H1 (cell line): ENCODE data around the gene LENG9. TPM values are rescaled to one million over a fixed set of nuclear protein-coding genes. Genes with fewer than 3 reads are reported as not detected.
A peak's percentile ranks its signal among the peaks of the same experiment; 100 is the strongest.

Source experiments
- ASH2L ChIP-seq: fragments of 200-600, 300-600 bp; sonication (generic); IDR thresholded peaks from one replicate; pipeline ENCODE4 v1.7.1; 2017; ENCODE audit warnings: low read length
- CHD1 ChIP-seq: IDR thresholded peaks from 2 replicates; pipeline ENCODE4 v1.6.1; 2012; ENCODE audit warnings: low read depth, low read length, improper control_type of control experiment
- EGR1 ChIP-seq: IDR thresholded peaks from 2 replicates; pipeline ENCODE4 v1.6.1; 2011; ENCODE audit warnings: low read depth, low read length, borderline replicate concordance
- POLR2A ChIP-seq, 2 experiments: IDR thresholded peaks; 1 replicate in 1 of 2; 2 replicates in 1 of 2; pipeline ENCODE4 v1.6.1; 2011; ENCODE audit warnings: low read depth in 2 of 2, low read length in 2 of 2, mild to moderate bottlenecking in 2 of 2; ENCODE audit errors: control extremely low read depth in 1 of 2
- POLR2AphosphoS5 ChIP-seq: IDR thresholded peaks from 2 replicates; pipeline ENCODE4 v1.6.1; 2011; ENCODE audit warnings: low read depth, low read length
- SIN3A ChIP-seq, 2 experiments: IDR thresholded peaks in 1 of 2; conservative IDR thresholded peaks in 1 of 2; 2 replicates each; pipeline ENCODE4 v1.6.1; 2011 to 2012; ENCODE audit warnings: low read length in 2 of 2, improper control_type of control experiment in 1 of 2, low read depth in 1 of 2, mild to moderate bottlenecking in 1 of 2
- SP1 ChIP-seq: IDR thresholded peaks from 2 replicates; pipeline ENCODE4 v1.6.1; 2011; ENCODE audit warnings: low read depth, low read length
- SP2 ChIP-seq: IDR thresholded peaks from 2 replicates; pipeline ENCODE4 v1.6.1; 2012; ENCODE audit warnings: mild to moderate bottlenecking, low read length, inconsistent platforms
- TAF1 ChIP-seq: IDR thresholded peaks from 2 replicates; pipeline ENCODE4 v1.6.1; 2011; ENCODE audit warnings: mild to moderate bottlenecking, low read depth, low read length
- TEAD4 ChIP-seq: IDR thresholded peaks from 2 replicates; pipeline ENCODE4 v1.6.1; 2012; ENCODE audit warnings: low read depth, low read length, inconsistent platforms, mixed read lengths
- polyA plus RNA-seq, 7 experiments: library from polyadenylated mRNA; depleted of rRNA in 3 of 7; stranded (reverse) in 5 of 7; unstranded in 2 of 7; fragments of >200 nt in 5 of 7; fragments of 200-250 nt in 2 of 7; gene quantifications; 1 replicate in 5 of 7; 2 replicates in 1 of 7; 4 replicates in 1 of 7; pipeline versions ENCODE4 v1.2.1 to v1.2.3, GENCODE V29; 2011 to 2013; ENCODE audit warnings: missing spikeins in 2 of 7, mixed read lengths in 2 of 7
- total RNA-seq: library from RNA; stranded (reverse); fragmentation: NEBNext Ultra II Directional; extraction: Animal tissue kit (Norgen Biotek cat#: 25700); gene quantifications from 2 replicates; pipeline ENCODE4 v1.2.1, GENCODE V29; 2021
- TF ChIP-seq, protein P1 (sequence below): fragments of 300-600 bp; sonication (generic); IDR thresholded peaks from 2 replicates; pipeline ENCODE4 v1.7.1; 2012; ENCODE audit warnings: low read length, moderate library complexity, mild to moderate bottlenecking, inconsistent platforms; ENCODE audit not compliant: insufficient replicate concordance

The LENG9 gene
- total and polyA plus RNA-seq, 2 of the 8 experiments (the other 6 are each of a cell fraction or from before 2014, with no cell fraction given): 1.6 to 3.9 TPM

- TF ChIP-seq ASH2L (peak; percentile 94), TEAD4 (0 out of 2 replicates have a peak, but pooled peaks have one; percentile 63), SP1 (peak; percentile 83), CHD1 (no peak), SIN3A (conservative IDR thresholded peaks at IDR 0.05 in 1 of 2, IDR thresholded peaks at IDR 0.05 in 1 of 2; ENCODE audit: low read depth in 1 of 2, low read length in 2 of 2) (peak in 1 of 2 experiments; percentile 19; a peak in 2 of 4 replicates), EGR1 (peak; percentile 63; the same call in 1 of the 2 replicates), TAF1 (0 out of 2 replicates have a peak, but pooled peaks have one; percentile 31), POLR2A (IDR thresholded peaks at IDR 0.05; ENCODE audit: control extremely low read depth in 1 of 2, low read depth in 2 of 2, low read length in 2 of 2) (peak in 1 of 2 experiments; percentile 72; a peak in 1 of 3 replicates), SP2 (no peak), POLR2AphosphoS5 (peak; percentile 72; the same call in 1 of the 2 replicates)
- TF ChIP-seq, protein P1, sequence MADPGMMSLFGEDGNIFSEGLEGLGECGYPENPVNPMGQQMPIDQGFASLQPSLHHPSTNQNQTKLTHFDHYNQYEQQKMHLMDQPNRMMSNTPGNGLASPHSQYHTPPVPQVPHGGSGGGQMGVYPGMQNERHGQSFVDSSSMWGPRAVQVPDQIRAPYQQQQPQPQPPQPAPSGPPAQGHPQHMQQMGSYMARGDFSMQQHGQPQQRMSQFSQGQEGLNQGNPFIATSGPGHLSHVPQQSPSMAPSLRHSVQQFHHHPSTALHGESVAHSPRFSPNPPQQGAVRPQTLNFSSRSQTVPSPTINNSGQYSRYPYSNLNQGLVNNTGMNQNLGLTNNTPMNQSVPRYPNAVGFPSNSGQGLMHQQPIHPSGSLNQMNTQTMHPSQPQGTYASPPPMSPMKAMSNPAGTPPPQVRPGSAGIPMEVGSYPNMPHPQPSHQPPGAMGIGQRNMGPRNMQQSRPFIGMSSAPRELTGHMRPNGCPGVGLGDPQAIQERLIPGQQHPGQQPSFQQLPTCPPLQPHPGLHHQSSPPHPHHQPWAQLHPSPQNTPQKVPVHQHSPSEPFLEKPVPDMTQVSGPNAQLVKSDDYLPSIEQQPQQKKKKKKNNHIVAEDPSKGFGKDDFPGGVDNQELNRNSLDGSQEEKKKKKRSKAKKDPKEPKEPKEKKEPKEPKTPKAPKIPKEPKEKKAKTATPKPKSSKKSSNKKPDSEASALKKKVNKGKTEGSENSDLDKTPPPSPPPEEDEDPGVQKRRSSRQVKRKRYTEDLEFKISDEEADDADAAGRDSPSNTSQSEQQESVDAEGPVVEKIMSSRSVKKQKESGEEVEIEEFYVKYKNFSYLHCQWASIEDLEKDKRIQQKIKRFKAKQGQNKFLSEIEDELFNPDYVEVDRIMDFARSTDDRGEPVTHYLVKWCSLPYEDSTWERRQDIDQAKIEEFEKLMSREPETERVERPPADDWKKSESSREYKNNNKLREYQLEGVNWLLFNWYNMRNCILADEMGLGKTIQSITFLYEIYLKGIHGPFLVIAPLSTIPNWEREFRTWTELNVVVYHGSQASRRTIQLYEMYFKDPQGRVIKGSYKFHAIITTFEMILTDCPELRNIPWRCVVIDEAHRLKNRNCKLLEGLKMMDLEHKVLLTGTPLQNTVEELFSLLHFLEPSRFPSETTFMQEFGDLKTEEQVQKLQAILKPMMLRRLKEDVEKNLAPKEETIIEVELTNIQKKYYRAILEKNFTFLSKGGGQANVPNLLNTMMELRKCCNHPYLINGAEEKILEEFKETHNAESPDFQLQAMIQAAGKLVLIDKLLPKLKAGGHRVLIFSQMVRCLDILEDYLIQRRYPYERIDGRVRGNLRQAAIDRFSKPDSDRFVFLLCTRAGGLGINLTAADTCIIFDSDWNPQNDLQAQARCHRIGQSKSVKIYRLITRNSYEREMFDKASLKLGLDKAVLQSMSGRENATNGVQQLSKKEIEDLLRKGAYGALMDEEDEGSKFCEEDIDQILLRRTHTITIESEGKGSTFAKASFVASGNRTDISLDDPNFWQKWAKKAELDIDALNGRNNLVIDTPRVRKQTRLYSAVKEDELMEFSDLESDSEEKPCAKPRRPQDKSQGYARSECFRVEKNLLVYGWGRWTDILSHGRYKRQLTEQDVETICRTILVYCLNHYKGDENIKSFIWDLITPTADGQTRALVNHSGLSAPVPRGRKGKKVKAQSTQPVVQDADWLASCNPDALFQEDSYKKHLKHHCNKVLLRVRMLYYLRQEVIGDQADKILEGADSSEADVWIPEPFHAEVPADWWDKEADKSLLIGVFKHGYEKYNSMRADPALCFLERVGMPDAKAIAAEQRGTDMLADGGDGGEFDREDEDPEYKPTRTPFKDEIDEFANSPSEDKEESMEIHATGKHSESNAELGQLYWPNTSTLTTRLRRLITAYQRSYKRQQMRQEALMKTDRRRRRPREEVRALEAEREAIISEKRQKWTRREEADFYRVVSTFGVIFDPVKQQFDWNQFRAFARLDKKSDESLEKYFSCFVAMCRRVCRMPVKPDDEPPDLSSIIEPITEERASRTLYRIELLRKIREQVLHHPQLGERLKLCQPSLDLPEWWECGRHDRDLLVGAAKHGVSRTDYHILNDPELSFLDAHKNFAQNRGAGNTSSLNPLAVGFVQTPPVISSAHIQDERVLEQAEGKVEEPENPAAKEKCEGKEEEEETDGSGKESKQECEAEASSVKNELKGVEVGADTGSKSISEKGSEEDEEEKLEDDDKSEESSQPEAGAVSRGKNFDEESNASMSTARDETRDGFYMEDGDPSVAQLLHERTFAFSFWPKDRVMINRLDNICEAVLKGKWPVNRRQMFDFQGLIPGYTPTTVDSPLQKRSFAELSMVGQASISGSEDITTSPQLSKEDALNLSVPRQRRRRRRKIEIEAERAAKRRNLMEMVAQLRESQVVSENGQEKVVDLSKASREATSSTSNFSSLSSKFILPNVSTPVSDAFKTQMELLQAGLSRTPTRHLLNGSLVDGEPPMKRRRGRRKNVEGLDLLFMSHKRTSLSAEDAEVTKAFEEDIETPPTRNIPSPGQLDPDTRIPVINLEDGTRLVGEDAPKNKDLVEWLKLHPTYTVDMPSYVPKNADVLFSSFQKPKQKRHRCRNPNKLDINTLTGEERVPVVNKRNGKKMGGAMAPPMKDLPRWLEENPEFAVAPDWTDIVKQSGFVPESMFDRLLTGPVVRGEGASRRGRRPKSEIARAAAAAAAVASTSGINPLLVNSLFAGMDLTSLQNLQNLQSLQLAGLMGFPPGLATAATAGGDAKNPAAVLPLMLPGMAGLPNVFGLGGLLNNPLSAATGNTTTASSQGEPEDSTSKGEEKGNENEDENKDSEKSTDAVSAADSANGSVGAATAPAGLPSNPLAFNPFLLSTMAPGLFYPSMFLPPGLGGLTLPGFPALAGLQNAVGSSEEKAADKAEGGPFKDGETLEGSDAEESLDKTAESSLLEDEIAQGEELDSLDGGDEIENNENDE: no peak
Measured at GRCh38 chr19:54420383-54421168, 43.0 kb downstream of the LENG9 start (continued).
